Measurements from ENCODE around the gene SYK. TPM values are rescaled to one million over a fixed set of nuclear protein-coding genes. Genes with fewer than 3 reads are reported as not detected.

SYK gene
- total RNA-seq, 1 experiment from 2014 or later, result 0.28 TPM

GRCh38 chr9:90858457-90858901 is 56.9 kb downstream of the SYK start:
- ChIA-PET POLR2A (no interaction called here), CTCF (no interaction called here)
- ATAC-seq (no peak), DNase-seq (ENCODE audit: low read depth, low spot score) (no peak)
- Histone ChIP-seq H3K4me1 (ENCODE audit: control insufficient read depth, insufficient read depth, low read length) (no peaks in the 10 kb centered on the region), H3K27me3 (ENCODE audit: control insufficient read depth, insufficient read depth, low read length) (no peaks in the 10 kb centered on the region), H3K27ac (ENCODE audit: low read length) (no peak overlapping the region), H3K4me3 (ENCODE audit: low read depth in 2 of 2, low read length in 2 of 2) (no peak overlapping the region), H3K9me3 (ENCODE audit: control insufficient read depth, insufficient read depth, low read depth, low read length) (no peaks in the 10 kb centered on the region), H3K36me3 (ENCODE audit: control insufficient read depth, insufficient read depth, low read length) (no peaks in the 10 kb centered on the region)
- BruUV-seq (replicated peaks), result no TSS peak
- no peak for TF ChIP-seq TCF7L2 (IDR thresholded peaks at IDR 0.05; ENCODE audit: low read depth, low read length)
- no peak for TF ChIP-seq SIN3A (IDR thresholded peaks at IDR 0.05; ENCODE audit: borderline replicate concordance, insufficient read depth, low read depth, low read length)
- TF ChIP-seq, protein P1, sequence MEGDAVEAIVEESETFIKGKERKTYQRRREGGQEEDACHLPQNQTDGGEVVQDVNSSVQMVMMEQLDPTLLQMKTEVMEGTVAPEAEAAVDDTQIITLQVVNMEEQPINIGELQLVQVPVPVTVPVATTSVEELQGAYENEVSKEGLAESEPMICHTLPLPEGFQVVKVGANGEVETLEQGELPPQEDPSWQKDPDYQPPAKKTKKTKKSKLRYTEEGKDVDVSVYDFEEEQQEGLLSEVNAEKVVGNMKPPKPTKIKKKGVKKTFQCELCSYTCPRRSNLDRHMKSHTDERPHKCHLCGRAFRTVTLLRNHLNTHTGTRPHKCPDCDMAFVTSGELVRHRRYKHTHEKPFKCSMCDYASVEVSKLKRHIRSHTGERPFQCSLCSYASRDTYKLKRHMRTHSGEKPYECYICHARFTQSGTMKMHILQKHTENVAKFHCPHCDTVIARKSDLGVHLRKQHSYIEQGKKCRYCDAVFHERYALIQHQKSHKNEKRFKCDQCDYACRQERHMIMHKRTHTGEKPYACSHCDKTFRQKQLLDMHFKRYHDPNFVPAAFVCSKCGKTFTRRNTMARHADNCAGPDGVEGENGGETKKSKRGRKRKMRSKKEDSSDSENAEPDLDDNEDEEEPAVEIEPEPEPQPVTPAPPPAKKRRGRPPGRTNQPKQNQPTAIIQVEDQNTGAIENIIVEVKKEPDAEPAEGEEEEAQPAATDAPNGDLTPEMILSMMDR (IDR thresholded peaks at IDR 0.05), result no peak
- TF ChIP-seq POLR2AphosphoS5 (IDR thresholded peaks at IDR 0.05; ENCODE audit: low read depth, low read length), result no peak
- no peak for TF ChIP-seq REST (IDR thresholded peaks at IDR 0.05; ENCODE audit: insufficient read depth in 1 of 2, low read depth in 2 of 2, low read length in 1 of 2)
- intact Hi-C loops (cut with micrococcal nuclease; ENCODE audit: unreplicated experiment) (no loop called here), in situ Hi-C loops (cut with HindIII; ENCODE audit: low pct_unique_long_range_greater_than_20kb, low sequenced_read_pairs) (no loop called here)

DNA sequence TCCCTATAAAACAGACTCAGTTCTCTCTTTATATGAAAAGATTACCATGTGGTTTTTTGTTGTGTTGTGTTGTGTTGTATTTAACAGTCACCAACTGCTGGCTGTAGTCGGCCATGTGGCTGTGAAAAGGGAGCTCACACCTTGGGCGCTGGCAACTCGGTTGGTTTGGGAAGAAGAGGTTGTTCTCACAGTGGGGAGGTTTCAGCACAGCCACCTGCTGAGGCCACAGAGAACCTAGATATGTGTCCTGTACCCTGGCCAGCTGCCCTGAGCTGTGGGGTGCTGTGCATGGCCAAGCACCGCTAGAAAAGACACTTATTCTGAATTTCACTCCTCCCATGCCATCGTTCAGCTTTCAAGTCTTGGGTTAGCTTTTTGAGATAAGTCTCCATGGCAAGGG is 58.8 kb downstream of the SYK start:
- H3K27ac ChIP-seq (ENCODE audit: low read length), result no peak overlapping the region
- ATAC-seq (no peak), DNase-seq (ENCODE audit: low read depth, low spot score) (no peak)
- intact Hi-C loops (cut with micrococcal nuclease; ENCODE audit: unreplicated experiment), result no loop called here
- BruUV-seq (replicated peaks), result no TSS peak
- H3K9me3 ChIP-seq (ENCODE audit: control insufficient read depth, insufficient read depth, low read depth, low read length), result no peaks in the 10 kb centered on the region
- H3K4me1 ChIP-seq (ENCODE audit: control insufficient read depth, insufficient read depth, low read length), result no peaks in the 10 kb centered on the region
- TF ChIP-seq, protein P1 (IDR thresholded peaks at IDR 0.05), result no peak
- TF ChIP-seq SIN3A (IDR thresholded peaks at IDR 0.05; ENCODE audit: borderline replicate concordance, insufficient read depth, low read depth, low read length) (no peak), TCF7L2 (IDR thresholded peaks at IDR 0.05; ENCODE audit: low read depth, low read length) (no peak), POLR2AphosphoS5 (IDR thresholded peaks at IDR 0.05; ENCODE audit: low read depth, low read length) (no peak), REST (IDR thresholded peaks at IDR 0.05; ENCODE audit: insufficient read depth in 1 of 2, low read depth in 2 of 2, low read length in 1 of 2) (no peak)
- ChIA-PET POLR2A (no interaction called here), CTCF (no interaction called here)
- H3K4me3 ChIP-seq (ENCODE audit: low read depth in 2 of 2, low read length in 2 of 2), result no peak overlapping the region
- no peaks in the 10 kb centered on the region for H3K36me3 ChIP-seq (ENCODE audit: control insufficient read depth, insufficient read depth, low read length)
- in situ Hi-C loops (cut with HindIII; ENCODE audit: low pct_unique_long_range_greater_than_20kb, low sequenced_read_pairs), result no loop called here
- no peaks in the 10 kb centered on the region for H3K27me3 ChIP-seq (ENCODE audit: control insufficient read depth, insufficient read depth, low read length)
